ENCODE measurements around the gene APOBEC3C. TPM values are rescaled to one million over a fixed set of nuclear protein-coding genes. Genes with fewer than 3 reads are reported as not detected.
"Not testable (repeated sequence)": the region's sequence is repeated elsewhere in the genome, so short reads cannot be mapped to it uniquely, and the experiment has no call there.

APOBEC3C gene
- polyA plus RNA-seq, 3 donors: 19.7 to 86.3 (median 69.4) TPM

DNA sequence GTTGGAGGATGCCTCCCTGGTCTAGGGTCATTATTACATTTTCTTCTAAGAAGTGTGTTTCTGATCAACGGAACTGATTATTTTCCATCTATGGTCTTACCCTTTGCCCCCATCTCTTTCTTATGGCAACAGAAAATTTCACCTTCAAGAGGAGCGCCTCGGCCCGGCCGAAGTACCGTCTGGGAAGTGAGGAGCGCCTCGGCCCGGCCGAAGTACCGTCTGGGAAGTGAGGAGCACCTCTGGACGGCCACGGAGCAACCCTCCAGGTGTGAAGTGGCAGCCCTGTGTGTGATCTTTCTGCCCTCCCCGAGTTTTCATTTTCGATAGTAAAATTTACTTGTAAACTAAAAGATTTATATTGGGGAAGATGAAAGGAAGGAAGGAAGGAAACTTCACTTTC is 3.1 kb upstream of the APOBEC3C start:
- no peak overlapping the region for H3K4me3 ChIP-seq (replicated peaks in 1 of 3; ENCODE audit: low read depth in 2 of 3, low read length in 3 of 3)
- H4K20me1 ChIP-seq (ENCODE audit: insufficient read depth, low read length): no peaks in the 10 kb centered on the region
- no peak overlapping the region for H3K4me2 ChIP-seq (replicated peaks; ENCODE audit: extremely low read depth, low read length, poor library complexity, severe bottlenecking)
- intact Hi-C loops (cut with micrococcal nuclease): loop anchor here in 1 of 2 donors (10.0 kb wide), 1 partner anchor 104 kb away; no protein-coding TSS in a partner anchor
- no peak overlapping the region for H2AFZ ChIP-seq (ENCODE audit: insufficient read depth, low read depth, low read length, poor library complexity, severe bottlenecking)
- no peak overlapping the region for H3K9ac ChIP-seq (ENCODE audit: insufficient read depth, low read length, poor library complexity, severe bottlenecking)
- H3K27me3 Mint-ChIP-seq (ENCODE audit: low read depth in 3 of 3): peaks cover 0 to 3% (median 2%) of the 10 kb centered on the region in 3 donors
- H3K36me3 ChIP-seq (replicated peaks in 1 of 2; ENCODE audit: control insufficient read depth in 1 of 2, insufficient read depth in 2 of 2, low read length in 2 of 2): no peaks in the 10 kb centered on the region
- H3K9me3 Mint-ChIP-seq: peaks cover 0 to 3% (median 0%) of the 10 kb centered on the region in 7 donors
- 83% methylated on average over 7 of the region's 15 CpGs for WGBS (ENCODE audit: insufficient coverage)
- peaks cover 20 to 24% of the 10 kb centered on the region in 2 donors for H3K4me1 ChIP-seq (ENCODE audit: control insufficient read depth in 1 of 2, insufficient read depth in 2 of 2, low read length in 2 of 2)
- no peak for DNase-seq
- no peaks in the 10 kb centered on the region for H3K9me3 ChIP-seq (replicated peaks in 1 of 2; ENCODE audit: control insufficient read depth in 1 of 2, insufficient read depth in 1 of 2, low read length in 2 of 2)
- peaks cover 23% of the 10 kb centered on the region for H3K4me1 Mint-ChIP-seq
- H3K27ac ChIP-seq (ENCODE audit: low read depth in 1 of 2, low read length in 2 of 2): no peak overlapping the region
- H3K36me3 Mint-ChIP-seq: peaks cover 0 to 3% of the 10 kb centered on the region in 2 donors
- peaks cover 18% of the 10 kb centered on the region for H3K79me2 ChIP-seq (ENCODE audit: insufficient read depth, low read length)
- H3K27me3 ChIP-seq (ENCODE audit: control insufficient read depth in 2 of 2, insufficient read depth in 2 of 2, low read length in 2 of 2): no peaks in the 10 kb centered on the region
- no peak overlapping the region for H3K4me3 Mint-ChIP-seq
- TF ChIP-seq, protein P1, sequence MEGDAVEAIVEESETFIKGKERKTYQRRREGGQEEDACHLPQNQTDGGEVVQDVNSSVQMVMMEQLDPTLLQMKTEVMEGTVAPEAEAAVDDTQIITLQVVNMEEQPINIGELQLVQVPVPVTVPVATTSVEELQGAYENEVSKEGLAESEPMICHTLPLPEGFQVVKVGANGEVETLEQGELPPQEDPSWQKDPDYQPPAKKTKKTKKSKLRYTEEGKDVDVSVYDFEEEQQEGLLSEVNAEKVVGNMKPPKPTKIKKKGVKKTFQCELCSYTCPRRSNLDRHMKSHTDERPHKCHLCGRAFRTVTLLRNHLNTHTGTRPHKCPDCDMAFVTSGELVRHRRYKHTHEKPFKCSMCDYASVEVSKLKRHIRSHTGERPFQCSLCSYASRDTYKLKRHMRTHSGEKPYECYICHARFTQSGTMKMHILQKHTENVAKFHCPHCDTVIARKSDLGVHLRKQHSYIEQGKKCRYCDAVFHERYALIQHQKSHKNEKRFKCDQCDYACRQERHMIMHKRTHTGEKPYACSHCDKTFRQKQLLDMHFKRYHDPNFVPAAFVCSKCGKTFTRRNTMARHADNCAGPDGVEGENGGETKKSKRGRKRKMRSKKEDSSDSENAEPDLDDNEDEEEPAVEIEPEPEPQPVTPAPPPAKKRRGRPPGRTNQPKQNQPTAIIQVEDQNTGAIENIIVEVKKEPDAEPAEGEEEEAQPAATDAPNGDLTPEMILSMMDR (IDR thresholded peaks at IDR 0.05): no peak
- H3K27ac Mint-ChIP-seq: peak overlapping the region in 1 of 7 donors; percentile 74

- DNase-seq: no peak
- TF ChIP-seq, protein P1 (IDR thresholded peaks at IDR 0.05): no peak
- Histone ChIP-seq H3K4me3 (replicated peaks in 1 of 3; ENCODE audit: low read depth in 2 of 3, low read length in 3 of 3) (no peak overlapping the region), H3K9ac (ENCODE audit: insufficient read depth, low read length, poor library complexity, severe bottlenecking) (no peak overlapping the region), H3K9me3 (replicated peaks in 1 of 2; ENCODE audit: control insufficient read depth in 1 of 2, insufficient read depth in 1 of 2, low read length in 2 of 2) (no peaks in the 10 kb centered on the region), H3K79me2 (ENCODE audit: insufficient read depth, low read length) (peaks cover 19% of the 10 kb centered on the region), H4K20me1 (ENCODE audit: insufficient read depth, low read length) (no peaks in the 10 kb centered on the region), H2AFZ (ENCODE audit: insufficient read depth, low read depth, low read length, poor library complexity, severe bottlenecking) (no peak overlapping the region), H3K4me1 (ENCODE audit: control insufficient read depth in 1 of 2, insufficient read depth in 2 of 2, low read length in 2 of 2) (peaks cover 20 to 24% of the 10 kb centered on the region in 2 donors), H3K27ac (ENCODE audit: low read depth in 1 of 2, low read length in 2 of 2) (no peak overlapping the region), H3K4me2 (replicated peaks; ENCODE audit: extremely low read depth, low read length, poor library complexity, severe bottlenecking) (peak overlapping the region; percentile 74), H3K36me3 (replicated peaks in 1 of 2; ENCODE audit: control insufficient read depth in 1 of 2, insufficient read depth in 2 of 2, low read length in 2 of 2) (peaks cover 0 to 3% of the 10 kb centered on the region in 2 donors), H3K27me3 (ENCODE audit: control insufficient read depth in 2 of 2, insufficient read depth in 2 of 2, low read length in 2 of 2) (no peaks in the 10 kb centered on the region)
- peaks cover 0 to 3% (median 2%) of the 10 kb centered on the region in 3 donors for H3K27me3 Mint-ChIP-seq (ENCODE audit: low read depth in 3 of 3)
- intact Hi-C loops (cut with micrococcal nuclease): loop anchor here in 1 of 2 donors (10.0 kb wide), 1 partner anchor 102 kb away; no protein-coding TSS in a partner anchor
- H3K36me3 Mint-ChIP-seq: peaks cover 10 to 16% of the 10 kb centered on the region in 2 donors
- H3K9me3 Mint-ChIP-seq: peaks cover 0 to 3% (median 0%) of the 10 kb centered on the region in 7 donors
- 97% methylated on average over 13 of the region's 29 CpGs for WGBS (ENCODE audit: insufficient coverage)
- peaks cover 22% of the 10 kb centered on the region for H3K4me1 Mint-ChIP-seq
- peak overlapping the region in 5 of 7 donors; percentile 8 to 63 (median 17) for H3K27ac Mint-ChIP-seq
- no peak overlapping the region for H3K4me3 Mint-ChIP-seq
Measured at GRCh38 chr22:39012533-39013511, 1.2 kb upstream of the APOBEC3C start.

GRCh38 chr22:39013561-39013941 is 506 bp upstream of the APOBEC3C start:
- Mint-ChIP-seq H3K27ac (peak overlapping the region; percentile 70 to 94 (median 91)), H3K4me1 (peaks cover 17% of the 10 kb centered on the region), H3K4me3 (peak overlapping the region; percentile 86 to 93), H3K36me3 (peaks cover 15 to 23% of the 10 kb centered on the region in 2 donors)
- not testable (repeated sequence) for H3K9me3 ChIP-seq (replicated peaks in 1 of 2; ENCODE audit: control insufficient read depth in 1 of 2, insufficient read depth in 1 of 2, low read length in 2 of 2); H3K9me3 Mint-ChIP-seq; H3K27me3 Mint-ChIP-seq (ENCODE audit: low read depth in 3 of 3); H3K27me3 ChIP-seq (ENCODE audit: control insufficient read depth in 2 of 2, insufficient read depth in 2 of 2, low read length in 2 of 2); DNase-seq; H4K20me1 ChIP-seq (ENCODE audit: insufficient read depth, low read length)
- H3K9ac ChIP-seq (ENCODE audit: insufficient read depth, low read length, poor library complexity, severe bottlenecking): peak overlapping the region; percentile 76
- peaks cover 19% of the 10 kb centered on the region for H3K79me2 ChIP-seq (ENCODE audit: insufficient read depth, low read length)
- H2AFZ ChIP-seq (ENCODE audit: insufficient read depth, low read depth, low read length, poor library complexity, severe bottlenecking): peak overlapping the region; percentile 93
- peaks cover 0 to 11% of the 10 kb centered on the region in 2 donors for H3K36me3 ChIP-seq (replicated peaks in 1 of 2; ENCODE audit: control insufficient read depth in 1 of 2, insufficient read depth in 2 of 2, low read length in 2 of 2)
- no CpG with 5 or more reads among the region's 6 CpGs for WGBS (ENCODE audit: insufficient coverage)
- intact Hi-C loops (cut with micrococcal nuclease): loop anchor here in 1 of 2 donors (10.0 kb wide), 1 partner anchor 101 kb away; no protein-coding TSS in a partner anchor
- peak overlapping the region; percentile 74 for H3K4me2 ChIP-seq (replicated peaks; ENCODE audit: extremely low read depth, low read length, poor library complexity, severe bottlenecking)
- H3K27ac ChIP-seq (ENCODE audit: low read depth in 1 of 2, low read length in 2 of 2): peak overlapping the region; percentile 63 to 88
- H3K4me1 ChIP-seq (ENCODE audit: control insufficient read depth in 1 of 2, insufficient read depth in 2 of 2, low read length in 2 of 2): peaks cover 19 to 20% of the 10 kb centered on the region in 2 donors
- H3K4me3 ChIP-seq (replicated peaks in 1 of 3; ENCODE audit: low read depth in 2 of 3, low read length in 3 of 3): peak overlapping the region; percentile 59 to 82 (median 78)

Measured in CD14-positive monocyte (primary cell).